Cardiac fibroblast (primary cell): ENCODE data around the gene GPR183.

Source experiments
- DNase-seq, 2 donors: peaks; one replicate each; pipeline versions ENCODE4 v3.0.0 to v3.0.0-alpha.2; 2010; ENCODE audit warnings: low read depth in 2 of 2
- H3K4me3 ChIP-seq, 2 donors: replicated peaks in 1 of 2; 1 replicate in 1 of 2; 2 replicates in 1 of 2; pipeline ENCODE4 v1.5.1; 2011; ENCODE audit warnings: low read depth in 2 of 2, low read length in 2 of 2, mild to moderate bottlenecking in 2 of 2, moderate library complexity in 1 of 2
- CTCF ChIP-seq: IDR thresholded peaks from one replicate; pipeline ENCODE4 v1.5.1; 2011; ENCODE audit warnings: low read depth, mild to moderate bottlenecking, low read length, inconsistent platforms

GPR183 gene

GRCh38 chr13:99269627-99270241, 37.5 kb downstream of the GPR183 start:
- DNase-seq = peak; percentile 78 to 79
- no peak overlapping the region for H3K4me3 ChIP-seq

GRCh38 chr13:99268822-99269221, 38.4 kb downstream of the GPR183 start:
- DNase-seq = no peak
- no peak overlapping the region for H3K4me3 ChIP-seq
- TF ChIP-seq CTCF = no peak

More at GRCh38 chr13:99269627-99270241, 37.5 kb downstream of the GPR183 start:
- peak; percentile 75 for TF ChIP-seq CTCF

- TF ChIP-seq CTCF = no peak
- no peak for DNase-seq
- H3K4me3 ChIP-seq = no peak overlapping the region
These were observed 39.3 kb downstream of the GPR183 start for GRCh38 chr13:99267927-99268326.

GRCh38 chr13:99266827-99267226, 40.4 kb downstream of the GPR183 start:
- no peak for TF ChIP-seq CTCF

GRCh38 chr13:99265821-99266426, 41.3 kb downstream of the GPR183 start:
- TF ChIP-seq CTCF = peak; percentile 56
- DNase-seq = peak; percentile 68 to 74
- no peak overlapping the region for H3K4me3 ChIP-seq

More at GRCh38 chr13:99266827-99267226, 40.4 kb downstream of the GPR183 start:
- DNase-seq = no peak
- H3K4me3 ChIP-seq = no peak overlapping the region

- no peak for DNase-seq
- H3K4me3 ChIP-seq = no peak overlapping the region
- TF ChIP-seq CTCF = no peak
These were observed 41.9 kb downstream of the GPR183 start for GRCh38 chr13:99265162-99265800.
